CD14-positive monocyte (primary cell): ENCODE results near the gene PRCD. TPM values are rescaled to one million over a fixed set of nuclear protein-coding genes. Genes with fewer than 3 reads are reported as not detected.

Experiments
- DNase-seq, 3 donors: peaks; one replicate each; pipeline ENCODE4 v3.0.0-alpha.2; 2011 to 2022
- H2AFZ ChIP-seq: 2 replicates; pipeline ENCODE4 v1.6.0; 2012; ENCODE audit warnings: mild to moderate bottlenecking, low read depth, low read length, inconsistent platforms; ENCODE audit not compliant: insufficient read depth, poor library complexity, severe bottlenecking
- H3K27ac ChIP-seq, 2 donors: 1 replicate in 1 of 2; 2 replicates in 1 of 2; pipeline ENCODE4 v1.5.1; 2012 to 2013; ENCODE audit warnings: low read length in 2 of 2, control low read depth in 1 of 2, inconsistent platforms in 1 of 2, low read depth in 1 of 2, mild to moderate bottlenecking in 1 of 2
- H3K27me3 ChIP-seq, 2 donors: one replicate each; pipeline versions ENCODE4 v1.6.0 to v1.6.1; 2011 to 2013; ENCODE audit warnings: low read length in 2 of 2; ENCODE audit not compliant: control insufficient read depth in 2 of 2, insufficient read depth in 2 of 2
- H3K36me3 ChIP-seq, 2 donors: replicated peaks in 1 of 2; 1 replicate in 1 of 2; 2 replicates in 1 of 2; pipeline versions ENCODE4 v1.5.1 to v1.6.1; 2012 to 2013; ENCODE audit warnings: low read length in 2 of 2, control low read depth in 1 of 2, inconsistent platforms in 1 of 2, mild to moderate bottlenecking in 1 of 2; ENCODE audit not compliant: insufficient read depth in 2 of 2, control insufficient read depth in 1 of 2
- H3K4me1 ChIP-seq, 2 donors: 1 replicate in 1 of 2; 2 replicates in 1 of 2; pipeline versions ENCODE4 v1.5.1 to v1.6.1; 2012 to 2013; ENCODE audit warnings: low read length in 2 of 2, control low read depth in 1 of 2, inconsistent platforms in 1 of 2, mild to moderate bottlenecking in 1 of 2, moderate library complexity in 1 of 2; ENCODE audit not compliant: insufficient read depth in 2 of 2, control insufficient read depth in 1 of 2
- H3K4me2 ChIP-seq: replicated peaks from 2 replicates; pipeline ENCODE3; 2012; ENCODE audit warnings: low read length, moderate library complexity, mild to moderate bottlenecking; ENCODE audit not compliant: poor library complexity, severe bottlenecking; ENCODE audit errors: extremely low read depth
- H3K4me3 ChIP-seq, 3 experiments: fragments of 200-600 bp in 1 of 3; sonication (generic) in 1 of 3; replicated peaks in 1 of 3; 1 replicate in 2 of 3; 2 replicates in 1 of 3; pipeline ENCODE4 v1.5.1; 2011 to 2013; ENCODE audit warnings: low read length in 3 of 3, mild to moderate bottlenecking in 3 of 3, control low read depth in 2 of 3, low read depth in 2 of 3, inconsistent platforms in 1 of 3, moderate library complexity in 1 of 3
- H3K79me2 ChIP-seq: 2 replicates; pipeline ENCODE4 v1.6.0; 2012; ENCODE audit warnings: mild to moderate bottlenecking, control low read depth, inconsistent platforms, low read length, moderate library complexity; ENCODE audit not compliant: insufficient read depth
- H3K9ac ChIP-seq: 2 replicates; pipeline ENCODE4 v1.6.0; 2017; ENCODE audit warnings: low read length, mild to moderate bottlenecking; ENCODE audit not compliant: insufficient read depth, poor library complexity, severe bottlenecking
- H3K9me3 ChIP-seq, 2 donors: replicated peaks in 1 of 2; 1 replicate in 1 of 2; 2 replicates in 1 of 2; pipeline versions ENCODE4 v1.5.1 to v1.6.1; 2012 to 2013; ENCODE audit warnings: low read length in 2 of 2, control low read depth in 1 of 2; ENCODE audit not compliant: control insufficient read depth in 1 of 2, insufficient read depth in 1 of 2
- H4K20me1 ChIP-seq: 2 replicates; pipeline ENCODE4 v1.6.0; 2012; ENCODE audit warnings: mild to moderate bottlenecking, low read length, control low read depth, moderate library complexity; ENCODE audit not compliant: insufficient read depth
- H3K27ac Mint-ChIP-seq, 7 donors: one replicate each; pipeline ENCODE4 v1.8.0; 2020; ENCODE audit warnings: mild to moderate bottlenecking in 7 of 7, mixed read lengths in 7 of 7, moderate library complexity in 6 of 7, inconsistent platforms in 2 of 7
- H3K27me3 Mint-ChIP-seq, 3 donors: one replicate each; pipeline ENCODE4 v1.8.0; 2021 to 2022; ENCODE audit warnings: low read depth in 3 of 3, mild to moderate bottlenecking in 3 of 3, mixed read lengths in 3 of 3, moderate library complexity in 3 of 3, inconsistent platforms in 1 of 3
- H3K36me3 Mint-ChIP-seq, 2 donors: one replicate each; pipeline ENCODE4 v1.8.0; 2020; ENCODE audit warnings: mixed read lengths in 2 of 2, inconsistent platforms in 1 of 2, mild to moderate bottlenecking in 1 of 2
- H3K4me1 Mint-ChIP-seq: one replicate; pipeline ENCODE4 v1.8.0; 2020; ENCODE audit warnings: mild to moderate bottlenecking, mixed read lengths
- H3K4me3 Mint-ChIP-seq, 2 donors: one replicate each; pipeline ENCODE4 v1.8.0; 2020; ENCODE audit warnings: mild to moderate bottlenecking in 2 of 2, mixed read lengths in 2 of 2, moderate library complexity in 1 of 2
- H3K9me3 Mint-ChIP-seq, 7 donors: one replicate each; pipeline ENCODE4 v1.8.0; 2020 to 2022; ENCODE audit warnings: mixed read lengths in 7 of 7, mild to moderate bottlenecking in 6 of 7, moderate library complexity in 6 of 7, inconsistent platforms in 2 of 7
- WGBS: methylation state at CpG from one replicate; pipeline ENCODE4 v1.1.5; 2013; ENCODE audit warnings: missing lambda C conversion rate; ENCODE audit not compliant: insufficient coverage; 5-methylcytosine and 5-hydroxymethylcytosine counted together
- intact Hi-C, 2 donors: fragments of 100-400 bp; cut with micrococcal nuclease; formaldehyde crosslinking; loops; one replicate each; pipeline versions ENCODE4 v1.15.0 to v1.15.1; 2023
- polyA plus RNA-seq, 3 donors: library from polyadenylated mRNA; depleted of rRNA in 1 of 3; unstranded in 2 of 3; stranded (reverse) in 1 of 3; fragments of 300-500 nt in 2 of 3; fragments of >200 nt in 1 of 3; fragmentation: Illumina TruSeq in 2 of 3; gene quantifications; 1 replicate in 2 of 3; 2 replicates in 1 of 3; pipeline ENCODE4 v1.2.3, GENCODE V29; 2012 to 2021
- TF ChIP-seq, protein P1 (sequence below): fragments of 200-600 bp; IDR thresholded peaks from one replicate; pipeline ENCODE4 v1.8.0; 2022; ENCODE audit warnings: antibody characterized with exemption, mild to moderate bottlenecking

The PRCD gene
- polyA plus RNA-seq, 3 donors, result not detected

GRCh38 chr17:76515274-76515949, 24.4 kb upstream of the PRCD start:
- no peaks in the 10 kb centered on the region for H3K36me3 Mint-ChIP-seq
- peak overlapping the region; percentile 52 for H2AFZ ChIP-seq

DNA sequence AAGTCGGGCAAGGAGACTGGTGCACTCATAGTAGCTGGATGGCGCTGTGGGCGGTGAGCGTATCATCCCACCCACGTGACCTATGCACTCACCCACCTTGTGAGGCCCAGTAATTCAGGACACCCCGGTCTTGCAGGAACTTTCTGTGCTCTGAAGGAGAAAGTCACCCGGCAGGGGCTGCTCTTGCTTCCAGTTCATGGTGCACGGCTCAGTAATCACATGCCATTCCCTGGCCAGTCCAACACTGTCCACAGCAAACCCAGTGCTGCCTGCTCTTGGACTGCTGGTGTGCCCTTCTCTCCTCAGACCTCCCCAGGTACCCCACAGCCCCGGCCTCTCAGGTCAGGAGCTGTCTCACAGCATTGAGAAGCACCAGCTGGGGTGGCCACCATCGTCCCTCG, 22.2 kb upstream of the PRCD start:
- H3K9me3 Mint-ChIP-seq, result peaks cover 0 to 3% (median 0%) of the 10 kb centered on the region in 7 donors
- intact Hi-C loops, result no loop called here

More at GRCh38 chr17:76515274-76515949, 24.4 kb upstream of the PRCD start:
- Histone ChIP-seq H3K27me3 (no peaks in the 10 kb centered on the region), H3K4me1 (peaks cover 37 to 41% of the 10 kb centered on the region in 2 donors), H3K27ac (peak overlapping the region; percentile 78 to 82), H3K9ac (peak overlapping the region; percentile 64), H3K4me3 (peak overlapping the region in 2 of 3 experiments; percentile 6 to 45), H3K9me3 (no peaks in the 10 kb centered on the region), H3K79me2 (no peaks in the 10 kb centered on the region), H4K20me1 (no peaks in the 10 kb centered on the region), H3K4me2 (peak overlapping the region; percentile 50), H3K36me3 (no peaks in the 10 kb centered on the region)
- peak overlapping the region; percentile 92 to 99 (median 94) for H3K27ac Mint-ChIP-seq
- peaks cover 0 to 3% (median 0%) of the 10 kb centered on the region in 7 donors for H3K9me3 Mint-ChIP-seq
- WGBS, result 9% methylated on average over 22 of the region's 22 CpGs
- DNase-seq, result peak; percentile 90 to 99 (median 97)
- TF ChIP-seq, protein P1, sequence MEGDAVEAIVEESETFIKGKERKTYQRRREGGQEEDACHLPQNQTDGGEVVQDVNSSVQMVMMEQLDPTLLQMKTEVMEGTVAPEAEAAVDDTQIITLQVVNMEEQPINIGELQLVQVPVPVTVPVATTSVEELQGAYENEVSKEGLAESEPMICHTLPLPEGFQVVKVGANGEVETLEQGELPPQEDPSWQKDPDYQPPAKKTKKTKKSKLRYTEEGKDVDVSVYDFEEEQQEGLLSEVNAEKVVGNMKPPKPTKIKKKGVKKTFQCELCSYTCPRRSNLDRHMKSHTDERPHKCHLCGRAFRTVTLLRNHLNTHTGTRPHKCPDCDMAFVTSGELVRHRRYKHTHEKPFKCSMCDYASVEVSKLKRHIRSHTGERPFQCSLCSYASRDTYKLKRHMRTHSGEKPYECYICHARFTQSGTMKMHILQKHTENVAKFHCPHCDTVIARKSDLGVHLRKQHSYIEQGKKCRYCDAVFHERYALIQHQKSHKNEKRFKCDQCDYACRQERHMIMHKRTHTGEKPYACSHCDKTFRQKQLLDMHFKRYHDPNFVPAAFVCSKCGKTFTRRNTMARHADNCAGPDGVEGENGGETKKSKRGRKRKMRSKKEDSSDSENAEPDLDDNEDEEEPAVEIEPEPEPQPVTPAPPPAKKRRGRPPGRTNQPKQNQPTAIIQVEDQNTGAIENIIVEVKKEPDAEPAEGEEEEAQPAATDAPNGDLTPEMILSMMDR, result no peak
- intact Hi-C loops, result no loop called here
- peaks cover 6 to 10% (median 9%) of the 10 kb centered on the region in 3 donors for H3K27me3 Mint-ChIP-seq
- H3K4me3 Mint-ChIP-seq, result peak overlapping the region; percentile 67 to 88
- H3K4me1 Mint-ChIP-seq, result peaks cover 47% of the 10 kb centered on the region

More for the DNA sequence above, 22.2 kb upstream of the PRCD start:
- no peak overlapping the region for H3K9ac ChIP-seq
- no peaks in the 10 kb centered on the region for H3K79me2 ChIP-seq
- DNase-seq, result no peak
- 94% methylated on average over 11 of the region's 11 CpGs for WGBS
- H3K4me1 ChIP-seq, result peaks cover 16 to 20% of the 10 kb centered on the region in 2 donors
- no peaks in the 10 kb centered on the region for H3K36me3 ChIP-seq
- H3K27ac Mint-ChIP-seq, result no peak overlapping the region
- no peaks in the 10 kb centered on the region for H3K27me3 ChIP-seq
- H4K20me1 ChIP-seq, result no peaks in the 10 kb centered on the region
- no peak overlapping the region for H3K4me3 ChIP-seq
- peaks cover 26% of the 10 kb centered on the region for H3K4me1 Mint-ChIP-seq
- no peaks in the 10 kb centered on the region for H3K9me3 ChIP-seq
- TF ChIP-seq, protein P1, result no peak
- no peaks in the 10 kb centered on the region for H3K36me3 Mint-ChIP-seq
- no peak overlapping the region for H2AFZ ChIP-seq
- H3K4me2 ChIP-seq, result no peak overlapping the region
- peaks cover 12 to 14% (median 12%) of the 10 kb centered on the region in 3 donors for H3K27me3 Mint-ChIP-seq
- H3K4me3 Mint-ChIP-seq, result no peak overlapping the region
- no peak overlapping the region for H3K27ac ChIP-seq
